A673 (cell line): ENCODE measurements around the gene PYCR2.

ENCODE experiments used
- CTCF ChIP-seq: fragments of 300-800, 200-600 bp; sonication (generic); conservative IDR thresholded peaks from 2 replicates; pipeline ENCODE4 v1.5.1; 2017; ENCODE audit warnings: low read depth, mild to moderate bottlenecking, antibody characterized with exemption, low read length, moderate library complexity, mixed read lengths
- EZH2 ChIP-seq: fragments of 200-600 bp; sonication (generic); IDR thresholded peaks from 2 replicates; pipeline ENCODE4 v1.6.1; 2017; ENCODE audit warnings: borderline replicate concordance, low read depth, mild to moderate bottlenecking, mixed read lengths, antibody characterized with exemption, low read length; ENCODE audit not compliant: poor library complexity, severe bottlenecking

GRCh38 chr1:225873281-225873850, 50.7 kb downstream of the PYCR2 start:
- TF ChIP-seq EZH2 (no peak), CTCF (no peak)
